Bronchial epithelial cell (primary cell): ENCODE measurements around the gene ANKRD44. TPM values are rescaled to one million over a fixed set of nuclear protein-coding genes. Genes with fewer than 3 reads are reported as not detected.

Experiments
- DNase-seq: peaks from one replicate; pipeline ENCODE4 v3.0.0-alpha.2; 2010; ENCODE audit warnings: low read depth
- FAIRE-seq: peaks from 2 replicates; lab custom pipeline; 2011; peaks lifted over from hg19 to GRCh38; lab: Jason Lieb, UNC
- H3K27me3 ChIP-seq: 2 replicates; pipeline ENCODE4 v1.5.1; 2011; ENCODE audit warnings: low read length; ENCODE audit not compliant: control insufficient read depth, insufficient read depth
- H3K36me3 ChIP-seq: 2 replicates; pipeline ENCODE4 v1.5.1; 2011; ENCODE audit warnings: low read length; ENCODE audit not compliant: control insufficient read depth, insufficient read depth
- H3K4me3 ChIP-seq: 2 replicates; pipeline ENCODE4 v1.5.1; 2011; ENCODE audit warnings: mild to moderate bottlenecking, low read depth, low read length, control low read depth
- total RNA-seq: library from RNA; depleted of rRNA; stranded (reverse); fragments of >200 nt; gene quantifications from 2 replicates; pipeline ENCODE4 v1.2.1, GENCODE V29; 2014
- TF ChIP-seq, protein P1 (sequence below): IDR thresholded peaks from 2 replicates; pipeline ENCODE4 v1.5.1; 2011; ENCODE audit warnings: mild to moderate bottlenecking, moderate library complexity, low read length, control low read depth, inconsistent platforms; ENCODE audit not compliant: insufficient read depth, severe bottlenecking

The ANKRD44 gene
- total RNA-seq, 1 donor from 2014 or later = 0.26 TPM

DNA sequence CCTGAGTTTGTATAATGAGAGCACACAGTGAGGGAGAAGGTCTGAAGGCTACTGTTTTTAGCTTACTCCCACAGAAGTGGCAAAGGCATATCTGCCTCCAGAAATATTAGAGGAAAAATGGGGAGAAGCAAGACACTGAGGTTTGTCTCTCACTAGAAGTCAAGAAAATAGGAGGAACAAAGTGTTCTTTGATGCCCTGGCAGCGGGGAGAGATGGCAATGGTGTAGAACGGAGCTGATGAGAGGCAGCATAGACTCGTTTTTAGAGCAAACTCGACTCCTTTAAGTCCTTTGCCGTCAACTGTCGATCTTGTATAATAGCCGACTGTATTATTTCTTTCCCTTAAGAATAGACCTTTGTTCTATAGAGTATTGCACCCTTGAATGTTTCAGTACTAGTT, 73.8 kb downstream of the ANKRD44 start:
- no peak for DNase-seq
- TF ChIP-seq, protein P1, sequence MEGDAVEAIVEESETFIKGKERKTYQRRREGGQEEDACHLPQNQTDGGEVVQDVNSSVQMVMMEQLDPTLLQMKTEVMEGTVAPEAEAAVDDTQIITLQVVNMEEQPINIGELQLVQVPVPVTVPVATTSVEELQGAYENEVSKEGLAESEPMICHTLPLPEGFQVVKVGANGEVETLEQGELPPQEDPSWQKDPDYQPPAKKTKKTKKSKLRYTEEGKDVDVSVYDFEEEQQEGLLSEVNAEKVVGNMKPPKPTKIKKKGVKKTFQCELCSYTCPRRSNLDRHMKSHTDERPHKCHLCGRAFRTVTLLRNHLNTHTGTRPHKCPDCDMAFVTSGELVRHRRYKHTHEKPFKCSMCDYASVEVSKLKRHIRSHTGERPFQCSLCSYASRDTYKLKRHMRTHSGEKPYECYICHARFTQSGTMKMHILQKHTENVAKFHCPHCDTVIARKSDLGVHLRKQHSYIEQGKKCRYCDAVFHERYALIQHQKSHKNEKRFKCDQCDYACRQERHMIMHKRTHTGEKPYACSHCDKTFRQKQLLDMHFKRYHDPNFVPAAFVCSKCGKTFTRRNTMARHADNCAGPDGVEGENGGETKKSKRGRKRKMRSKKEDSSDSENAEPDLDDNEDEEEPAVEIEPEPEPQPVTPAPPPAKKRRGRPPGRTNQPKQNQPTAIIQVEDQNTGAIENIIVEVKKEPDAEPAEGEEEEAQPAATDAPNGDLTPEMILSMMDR = no peak
- no peaks in the 10 kb centered on the region for H3K36me3 ChIP-seq
- H3K27me3 ChIP-seq = no peaks in the 10 kb centered on the region
- FAIRE-seq = no peak
- no peak overlapping the region for H3K4me3 ChIP-seq

DNA sequence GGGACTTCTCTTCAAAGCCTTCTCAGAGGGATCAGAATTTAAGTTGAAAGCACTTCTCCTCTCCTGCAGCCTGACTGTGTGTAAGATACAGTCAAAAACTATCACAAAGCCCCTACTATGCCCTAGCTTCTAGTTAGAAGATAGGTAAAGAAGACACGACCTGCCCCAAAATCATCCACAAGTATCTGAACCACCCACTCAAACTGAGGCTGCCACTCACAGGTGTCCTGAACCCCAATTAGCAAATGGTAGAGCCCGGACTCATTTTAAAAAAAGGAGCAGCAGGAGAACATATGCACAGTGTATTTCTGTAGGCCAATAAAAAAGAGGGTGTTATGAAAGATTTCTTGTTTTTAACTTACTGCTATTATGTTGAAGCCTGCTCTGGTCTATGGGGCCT, 74.4 kb downstream of the ANKRD44 start:
- DNase-seq (no peak), FAIRE-seq (no peak)
- no peaks in the 10 kb centered on the region for H3K36me3 ChIP-seq
- TF ChIP-seq, protein P1 = no peak
- H3K27me3 ChIP-seq = no peaks in the 10 kb centered on the region
- no peak overlapping the region for H3K4me3 ChIP-seq

DNA sequence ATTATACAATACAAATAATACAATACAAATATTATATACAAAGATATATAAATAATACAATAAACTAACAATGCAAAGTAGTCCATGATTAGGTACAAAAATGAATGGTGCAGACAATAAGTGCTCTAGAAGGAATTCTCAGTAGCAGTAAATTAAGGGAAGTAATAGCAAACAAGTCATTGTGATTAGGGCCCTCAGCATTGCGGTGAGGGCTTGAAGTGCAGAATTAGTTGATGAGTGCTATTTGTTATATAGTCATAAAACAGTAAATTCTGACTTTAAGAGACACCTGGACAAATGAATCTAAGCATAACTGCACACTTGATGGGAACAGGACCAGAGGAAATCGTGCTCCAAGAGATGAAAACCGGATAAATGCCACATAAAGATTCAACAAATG, 74.9 kb downstream of the ANKRD44 start:
- Histone ChIP-seq H3K4me3 (no peak overlapping the region), H3K36me3 (no peaks in the 10 kb centered on the region), H3K27me3 (no peaks in the 10 kb centered on the region)
- no peak for FAIRE-seq
- TF ChIP-seq, protein P1 = no peak
- no peak for DNase-seq

DNA sequence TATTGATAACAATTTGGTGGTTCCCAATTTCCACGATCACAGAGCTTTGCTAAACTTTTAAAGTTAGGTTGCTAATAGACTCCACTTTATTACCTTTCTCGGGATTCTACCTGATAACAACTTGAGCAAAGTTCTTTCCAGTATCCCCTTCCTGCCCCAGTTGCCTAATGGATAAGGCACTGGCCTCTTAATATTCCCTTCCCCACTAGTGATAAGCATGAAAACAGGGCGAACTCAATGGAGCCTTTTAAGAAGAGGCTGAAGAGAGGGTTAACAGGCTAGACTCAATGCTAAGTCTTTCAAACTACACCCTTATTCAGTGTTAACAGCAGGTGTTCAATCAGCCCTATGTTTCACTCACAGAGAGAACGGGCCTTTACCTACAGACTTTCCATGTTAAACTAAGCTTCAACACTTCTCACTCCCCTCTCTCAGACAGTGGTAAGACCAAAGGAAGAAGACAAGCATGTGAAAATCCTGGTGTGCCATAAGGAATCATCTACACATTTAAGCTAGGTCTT, 75.8 kb downstream of the ANKRD44 start:
- no peak for DNase-seq
- TF ChIP-seq, protein P1 = no peak
- Histone ChIP-seq H3K27me3 (no peaks in the 10 kb centered on the region), H3K4me3 (no peak overlapping the region), H3K36me3 (no peaks in the 10 kb centered on the region)
- no peak for FAIRE-seq

DNA sequence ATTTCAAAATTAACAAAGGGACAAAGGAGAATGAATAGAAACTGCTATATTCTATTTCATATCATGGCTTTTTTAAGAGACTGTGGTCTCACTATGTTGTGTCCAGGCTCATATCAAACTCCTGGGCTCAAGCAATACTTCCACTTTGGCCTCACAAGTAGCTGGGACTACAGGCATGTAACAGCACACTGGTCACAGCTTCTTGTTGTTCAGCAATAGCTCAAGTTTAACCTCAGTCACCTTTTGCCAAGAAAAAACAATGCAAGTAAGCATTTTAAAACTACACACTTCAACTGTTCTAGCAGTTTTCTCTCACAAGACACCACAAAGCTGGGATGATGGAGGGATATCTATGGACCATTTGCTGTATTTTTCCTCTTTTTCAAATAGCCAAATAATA, 77.1 kb downstream of the ANKRD44 start:
- Histone ChIP-seq H3K27me3 (no peaks in the 10 kb centered on the region), H3K4me3 (no peak overlapping the region), H3K36me3 (no peaks in the 10 kb centered on the region)
- DNase-seq (no peak), FAIRE-seq (no peak)
- TF ChIP-seq, protein P1 = no peak

DNA sequence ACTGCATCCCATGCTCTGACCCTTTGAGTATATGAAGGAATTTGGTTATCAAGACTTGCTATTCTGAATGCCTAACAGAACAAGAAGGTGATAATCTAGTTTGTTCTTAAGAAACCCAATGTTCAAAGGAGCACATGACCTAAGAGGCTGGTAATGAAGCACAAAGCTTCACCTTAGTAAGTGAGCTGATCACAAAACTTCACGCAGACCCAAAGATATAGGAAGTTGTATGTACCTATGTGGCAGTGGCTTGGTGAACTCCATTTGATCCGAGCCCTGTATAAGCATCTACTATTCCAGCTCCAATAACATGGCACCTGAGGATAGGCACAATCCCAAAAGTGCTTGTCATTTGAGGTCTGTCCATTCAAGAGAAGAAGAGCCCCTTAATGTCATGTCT, 78.6 kb downstream of the ANKRD44 start:
- Histone ChIP-seq H3K27me3 (no peaks in the 10 kb centered on the region), H3K36me3 (no peaks in the 10 kb centered on the region), H3K4me3 (no peak overlapping the region)
- TF ChIP-seq, protein P1 = no peak
- DNase-seq = no peak
- FAIRE-seq = no peak
